HG03196 (cell line): Measurements from ENCODE around the gene PRSS22.

Source experiments
- ATAC-seq: cut with Tn5 transposase; IDR thresholded peaks from one replicate; pipeline ENCODE4 v1.9.1; 2021; ENCODE audit not compliant: unreplicated experiment

PRSS22 gene

GRCh38 chr16:2829501-2830354 lies 28.2 kb downstream of the PRSS22 start, which contains the start of gene ZG16B:
ZG16B (plus strand) TSS chr16:2830303; CDS start chr16:2830442, 139 bp downstream.
- ATAC-seq: no peak

DNA sequence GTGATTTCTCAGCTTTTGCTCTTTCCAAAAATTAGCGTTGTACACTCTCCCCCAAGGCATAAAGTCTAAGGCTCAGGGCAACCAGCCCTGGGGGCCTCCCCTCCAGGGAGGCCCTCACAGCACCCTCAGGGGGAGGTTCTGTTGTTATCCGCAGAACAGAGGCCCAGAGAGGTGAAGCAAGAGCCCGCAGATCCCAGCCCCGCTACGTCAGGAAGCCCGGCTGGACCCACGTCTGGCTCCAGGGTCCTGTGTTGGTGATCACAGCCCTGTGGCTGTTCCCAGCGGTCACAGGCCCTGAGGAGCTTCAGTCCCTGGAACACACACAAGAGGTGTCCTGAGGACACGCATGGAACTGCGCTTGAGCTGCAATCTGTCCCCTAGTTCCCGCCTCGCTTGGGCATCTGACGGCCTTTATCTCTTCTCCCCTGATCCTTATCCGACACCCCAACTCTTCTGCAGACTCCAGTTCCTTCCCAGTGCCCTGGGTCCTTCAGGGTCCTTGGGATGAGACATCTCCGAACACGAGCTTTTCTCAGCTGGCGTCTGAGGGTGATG lies 29.0 kb downstream of the PRSS22 start:
- ATAC-seq: no peak

DNA sequence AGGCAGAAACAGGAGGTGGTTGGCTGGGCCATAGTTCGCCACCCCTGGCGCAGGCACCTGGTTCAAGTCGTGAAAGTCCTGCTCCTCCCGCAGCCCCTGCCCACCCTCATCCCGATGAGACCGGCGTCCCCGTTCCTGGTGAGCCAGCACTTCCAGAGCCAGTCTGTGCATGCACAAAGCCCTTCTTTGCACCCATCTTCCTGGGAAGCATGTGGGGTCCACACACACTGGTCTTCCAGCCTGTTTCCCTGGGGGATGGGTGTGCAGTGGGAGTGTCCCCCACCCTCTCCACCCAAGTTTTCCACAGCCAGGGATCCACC lies 29.5 kb downstream of the PRSS22 start:
- no peak for ATAC-seq

- ATAC-seq: no peak
Observed at GRCh38 chr16:2827831-2828520, 30.0 kb downstream of the PRSS22 start.

DNA sequence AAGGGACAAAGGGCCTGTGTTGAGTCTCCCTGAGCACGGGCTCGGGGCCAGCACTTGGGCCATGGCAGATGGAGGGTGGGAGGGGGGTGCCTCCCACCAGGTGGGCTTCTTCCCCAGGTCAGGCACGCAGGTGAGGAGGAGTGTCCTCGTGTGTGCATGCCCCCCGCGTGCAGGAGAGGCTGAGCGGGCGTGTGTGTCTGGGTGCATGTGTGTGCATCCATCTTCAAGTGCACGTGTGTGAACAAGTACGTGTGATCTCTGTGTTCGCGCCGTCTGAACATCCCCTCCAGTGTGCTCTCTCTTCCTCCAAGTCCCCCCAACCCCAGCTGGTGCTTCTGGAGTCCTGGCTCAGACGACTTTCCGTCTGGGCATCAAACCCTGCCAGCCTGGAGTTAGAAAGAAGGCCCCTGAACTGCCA lies 30.6 kb downstream of the PRSS22 start:
- ATAC-seq: no peak

DNA sequence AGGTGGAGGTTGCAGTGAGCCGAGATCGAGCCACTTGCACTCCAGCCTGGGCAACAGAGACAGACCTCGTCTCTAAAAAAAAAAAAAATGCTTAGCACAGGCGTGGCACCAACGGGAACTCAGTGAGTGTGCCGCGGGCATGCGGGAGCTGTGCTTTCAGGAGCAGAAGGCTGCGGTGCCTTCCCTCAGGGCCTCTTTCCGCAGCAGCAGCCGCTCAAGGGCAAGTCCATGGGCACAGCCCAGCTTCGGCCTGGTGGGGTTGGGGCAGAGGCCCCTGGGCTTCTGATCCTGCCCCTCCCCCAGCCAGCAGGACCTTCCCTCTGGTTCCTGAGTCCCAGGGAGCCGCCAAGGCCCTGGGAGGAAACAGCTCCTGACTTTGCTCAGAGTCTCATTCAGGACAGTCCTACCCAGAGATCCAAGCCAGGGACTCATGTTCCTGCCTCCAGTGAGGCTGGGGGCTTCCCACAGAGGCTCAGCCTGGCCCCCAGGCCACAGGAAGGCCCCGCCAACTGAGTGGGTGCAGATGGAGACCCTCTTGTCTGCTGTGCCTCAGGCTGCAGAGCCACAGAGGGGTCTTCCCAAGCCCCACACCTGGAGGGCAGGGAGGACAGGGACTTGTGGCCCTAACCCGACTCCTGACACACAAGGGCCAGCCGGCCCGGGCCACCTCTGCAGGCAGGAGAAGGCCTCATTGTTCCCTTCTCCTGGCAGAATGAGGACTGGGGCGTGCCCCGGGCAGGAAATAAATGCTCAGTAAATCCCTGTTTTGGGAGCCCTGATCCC lies 31.2 kb downstream of the PRSS22 start:
- no peak for ATAC-seq

DNA sequence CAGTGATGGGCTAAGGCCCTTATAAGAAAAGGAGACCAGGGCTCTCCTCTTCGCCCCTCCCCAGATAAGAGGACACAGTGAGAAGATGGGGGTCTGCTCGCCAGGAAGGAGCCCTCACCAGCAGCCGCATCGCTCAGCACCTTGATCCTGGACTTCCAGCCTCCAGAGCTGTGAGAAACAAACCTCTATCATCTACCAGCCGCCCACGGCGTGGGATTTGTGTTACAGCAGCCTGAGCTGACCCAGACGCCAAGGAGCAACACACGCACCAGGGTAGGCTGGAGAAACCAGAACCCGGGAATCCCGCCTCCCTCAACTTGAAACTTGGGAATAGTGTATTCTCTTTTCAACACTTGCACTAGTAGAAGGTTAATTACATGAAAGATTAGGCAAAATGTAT lies 32.1 kb downstream of the PRSS22 start:
- no peak for ATAC-seq

DNA sequence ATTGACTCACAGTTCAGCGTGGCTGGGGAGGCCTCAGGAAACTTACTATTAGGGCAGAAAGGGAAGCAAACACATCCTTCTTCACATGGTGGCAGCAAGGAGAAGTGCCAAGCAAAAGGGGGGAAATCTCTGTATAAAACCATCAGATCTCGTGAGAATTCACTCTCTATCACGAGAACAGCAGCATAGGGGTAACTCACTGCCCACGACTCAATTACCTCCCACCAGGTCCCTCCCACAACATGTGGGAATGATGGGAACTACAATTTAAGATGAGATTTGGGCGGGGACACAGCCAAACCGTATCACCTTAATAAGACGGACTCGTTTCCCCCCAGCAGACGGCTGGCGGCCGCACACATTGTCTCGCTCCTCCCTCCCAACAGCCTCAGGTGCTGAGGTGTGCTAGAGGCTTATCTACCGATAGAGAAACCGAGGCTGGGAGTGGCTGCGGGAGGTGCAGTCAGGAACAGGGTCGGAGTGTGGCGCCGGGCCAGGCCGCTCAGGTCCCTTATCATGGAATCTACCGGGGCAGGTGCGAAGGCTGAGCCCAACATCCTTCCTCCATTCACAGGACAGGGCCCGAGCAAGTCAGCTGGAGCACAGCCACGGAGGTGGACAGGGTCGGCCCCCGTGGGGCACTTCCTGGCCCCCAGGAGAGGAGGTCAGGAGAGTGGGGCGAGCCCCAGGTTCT lies 32.8 kb downstream of the PRSS22 start:
- ATAC-seq: no peak

- ATAC-seq: no peak
Observed at GRCh38 chr16:2824626-2825025, 33.3 kb downstream of the PRSS22 start.

- ATAC-seq: no peak
Observed at GRCh38 chr16:2822496-2822895, 35.5 kb downstream of the PRSS22 start.

GRCh38 chr16:2822158-2822495 lies 35.8 kb downstream of the PRSS22 start:
- ATAC-seq: no peak

- ATAC-seq: no peak
Observed at GRCh38 chr16:2821487-2822157, 36.3 kb downstream of the PRSS22 start.

DNA sequence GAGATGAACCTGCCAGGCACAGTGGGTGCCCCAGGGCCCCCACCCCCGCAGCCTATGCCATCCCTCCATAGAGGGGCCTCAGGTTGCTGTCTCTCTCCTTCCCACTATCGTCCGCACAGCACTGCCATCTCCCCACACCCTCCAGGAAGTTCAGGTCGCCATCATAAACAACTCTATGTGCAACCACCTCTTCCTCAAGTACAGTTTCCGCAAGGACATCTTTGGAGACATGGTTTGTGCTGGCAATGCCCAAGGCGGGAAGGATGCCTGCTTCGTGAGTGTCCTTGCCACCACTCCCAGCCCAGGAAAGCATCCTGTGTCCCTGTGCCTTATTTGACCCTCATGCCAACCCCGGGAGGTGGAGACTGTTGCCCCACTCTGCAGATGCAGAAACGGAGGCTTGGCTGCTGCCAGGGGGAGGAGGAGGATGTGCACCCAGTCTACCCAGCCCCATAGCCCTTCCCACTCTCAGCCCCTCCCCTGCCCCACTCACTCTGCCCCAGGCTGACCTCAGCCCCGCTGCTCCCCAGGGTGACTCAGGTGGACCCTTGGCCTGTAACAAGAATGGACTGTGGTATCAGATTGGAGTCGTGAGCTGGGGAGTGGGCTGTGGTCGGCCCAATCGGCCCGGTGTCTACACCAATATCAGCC lies 37.0 kb downstream of the PRSS22 start:
- ATAC-seq: no peak

GRCh38 chr16:2819939-2820835 lies 37.8 kb downstream of the PRSS22 start:
- no peak for ATAC-seq

GRCh38 chr16:2819179-2819938 lies 38.6 kb downstream of the PRSS22 start:
- ATAC-seq: no peak

DNA sequence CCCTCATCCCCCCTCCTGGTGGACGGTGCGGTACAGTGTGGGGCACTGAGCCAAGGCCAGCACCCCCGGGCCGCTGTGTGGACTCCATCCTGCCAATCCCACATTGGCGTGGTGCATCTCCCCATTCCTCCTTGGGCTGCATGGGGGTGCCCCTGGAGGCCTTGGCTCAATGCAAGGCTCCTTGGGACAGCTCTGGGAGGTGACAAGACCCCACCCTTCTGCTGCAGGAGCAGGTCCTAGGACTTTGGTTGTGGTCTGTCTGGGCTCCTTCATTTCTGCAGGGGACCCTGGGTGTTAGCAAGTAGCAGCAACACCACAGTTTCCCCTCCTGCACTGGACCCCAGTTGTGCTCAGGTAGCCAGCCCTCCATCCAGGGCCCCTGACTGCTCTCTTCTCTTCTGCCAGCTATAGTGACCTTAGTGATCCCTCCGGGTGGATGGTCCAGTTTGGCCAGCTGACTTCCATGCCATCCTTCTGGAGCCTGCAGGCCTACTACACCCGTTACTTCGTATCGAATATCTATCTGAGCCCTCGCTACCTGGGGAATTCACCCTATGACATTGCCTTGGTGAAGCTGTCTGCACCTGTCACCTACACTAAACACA lies 39.6 kb downstream of the PRSS22 start:
- no peak for ATAC-seq

- ATAC-seq: no peak
Observed at GRCh38 chr16:2817340-2818271, 40.4 kb downstream of the PRSS22 start.
